SK-N-SH (cell line): Measurements from ENCODE around the gene ANKRD65. TPM values are rescaled to one million over a fixed set of nuclear protein-coding genes. Genes with fewer than 3 reads are reported as not detected.

ENCODE experiments used
- CTCF ChIA-PET: fragments of 300-600, 350-600 bp; formaldehyde crosslinking; extraction: SDS; loops from one replicate; lab custom pipeline; 2021; lab: Yijun Ruan, JAX
- POLR2A ChIA-PET: fragments of 350-600 bp; sonication (Branson Sonifier 250); formaldehyde crosslinking; extraction: SDS; loops from one replicate; lab custom pipeline; 2020; ENCODE audit warnings: antibody characterized with exemption, inconsistent platforms; lab: Yijun Ruan, JAX
- DNase-seq: peaks from one replicate; pipeline ENCODE4 v3.0.0; 2012
- H2AFZ ChIP-seq: fragments of 200-600 bp; sonication (generic); 2 replicates; pipeline ENCODE4 v1.8.1; 2016; ENCODE audit warnings: antibody characterized with exemption, mild to moderate bottlenecking, low read depth
- H3F3A ChIP-seq: fragments of 200-600 bp; sonication (generic); replicated peaks from 2 replicates; pipeline ENCODE3; 2016; ENCODE audit warnings: antibody characterized with exemption, mild to moderate bottlenecking; ENCODE audit not compliant: insufficient read depth
- H3K27ac ChIP-seq, 2 experiments: fragments of 200-500 bp in 1 of 2; fragments of 200-600 bp in 1 of 2; sonication (Bioruptor generic) in 1 of 2; sonication (generic), shearing (Covaris generic) in 1 of 2; 2 replicates each; pipeline versions ENCODE4 v1.5.1 to v1.6.1; 2014 to 2016; ENCODE audit warnings: low read depth in 2 of 2, inconsistent platforms in 1 of 2, low read length in 1 of 2, mild to moderate bottlenecking in 1 of 2, mixed read lengths in 1 of 2
- H3K27me3 ChIP-seq: fragments of 200-600 bp; sonication (generic), shearing (Covaris generic); 2 replicates; pipeline ENCODE4 v1.6.1; 2016; ENCODE audit warnings: mixed run types; ENCODE audit not compliant: insufficient read depth
- H3K36me3 ChIP-seq, 2 experiments: fragments of 200-500 bp in 1 of 2; fragments of 200-600 bp in 1 of 2; sonication (Bioruptor generic) in 1 of 2; sonication (generic) in 1 of 2; replicated peaks in 1 of 2; 2 replicates each; pipeline versions ENCODE3 to v1.5.1; 2014 to 2016; ENCODE audit warnings: low read length in 1 of 2, mild to moderate bottlenecking in 1 of 2; ENCODE audit not compliant: insufficient read depth in 2 of 2, control insufficient read depth in 1 of 2
- H3K4me1 ChIP-seq, 2 experiments: fragments of 200-500 bp in 1 of 2; fragments of 200-600 bp in 1 of 2; sonication (Bioruptor generic) in 1 of 2; sonication (generic), shearing (Covaris generic) in 1 of 2; 2 replicates each; pipeline versions ENCODE4 v1.5.1 to v1.6.1; 2014 to 2016; ENCODE audit warnings: low read depth in 1 of 2, low read length in 1 of 2, mixed run types in 1 of 2; ENCODE audit not compliant: insufficient read depth in 2 of 2, control insufficient read depth in 1 of 2
- H3K4me2 ChIP-seq: fragments of 200-600 bp; sonication (generic), shearing (Covaris generic); 2 replicates; pipeline ENCODE4 v1.6.1; 2017; ENCODE audit warnings: mixed run types
- H3K4me3 ChIP-seq, 2 experiments: fragments of 200-500 bp in 1 of 2; fragments of 200-600 bp in 1 of 2; sonication (Bioruptor generic) in 1 of 2; sonication (generic), shearing (Covaris generic) in 1 of 2; 2 replicates each; pipeline versions ENCODE4 v1.5.1 to v1.8.1; 2014 to 2016; ENCODE audit warnings: low read depth in 2 of 2, inconsistent platforms in 1 of 2, low read length in 1 of 2, mild to moderate bottlenecking in 1 of 2, mixed read lengths in 1 of 2, moderate library complexity in 1 of 2
- H3K79me2 ChIP-seq: fragments of 200-600 bp; sonication (generic); 2 replicates; pipeline ENCODE4 v1.8.1; 2017; ENCODE audit warnings: mild to moderate bottlenecking; ENCODE audit not compliant: insufficient read depth
- H3K9ac ChIP-seq: fragments of 200-600 bp; sonication (generic); 2 replicates; pipeline ENCODE4 v1.6.1; 2017; ENCODE audit warnings: mixed run types
- H3K9me2 ChIP-seq: fragments of 200-600 bp; sonication (generic); 2 replicates; pipeline ENCODE4 v1.6.1; 2017; ENCODE audit warnings: mixed run types
- H3K9me3 ChIP-seq: fragments of 200-600 bp; sonication (generic); 2 replicates; pipeline ENCODE4 v1.6.1; 2017; ENCODE audit warnings: mixed run types, mild to moderate bottlenecking, moderate library complexity
- H4K20me1 ChIP-seq: fragments of 200-600 bp; sonication (generic); 2 replicates; pipeline ENCODE4 v1.6.1; 2017; ENCODE audit warnings: mild to moderate bottlenecking, mixed run types; ENCODE audit not compliant: insufficient read depth
- FOSL2 ChIP-seq: IDR thresholded peaks from 2 replicates; pipeline ENCODE4 v1.4.0; 2012; ENCODE audit warnings: low read depth, mild to moderate bottlenecking, moderate library complexity, borderline replicate concordance
- MEF2A ChIP-seq: IDR thresholded peaks from 2 replicates; pipeline ENCODE4 v1.4.0; 2012; ENCODE audit warnings: low read depth, borderline replicate concordance
- MXI1 ChIP-seq: IDR thresholded peaks from 2 replicates; pipeline ENCODE4 v1.6.1; 2012; ENCODE audit warnings: mild to moderate bottlenecking, low read depth, low read length, improper control_type of control experiment
- POLR2AphosphoS5 ChIP-seq: IDR thresholded peaks from 2 replicates; pipeline ENCODE4 v1.6.1; 2012; ENCODE audit warnings: low read depth, low read length
- RAD21 ChIP-seq: IDR thresholded peaks from 2 replicates; pipeline ENCODE4 v1.6.1; 2012; ENCODE audit warnings: mild to moderate bottlenecking, low read length
- SIN3A ChIP-seq: IDR thresholded peaks from 2 replicates; pipeline ENCODE4 v1.6.1; 2012; ENCODE audit warnings: low read depth, mild to moderate bottlenecking, low read length, moderate library complexity, borderline replicate concordance
- SMC3 ChIP-seq: IDR thresholded peaks from 2 replicates; pipeline ENCODE4 v1.6.1; 2012; ENCODE audit warnings: low read depth, low read length, improper control_type of control experiment
- TAF1 ChIP-seq: IDR thresholded peaks from 2 replicates; pipeline ENCODE4 v1.6.1; 2012; ENCODE audit warnings: low read depth, mild to moderate bottlenecking, low read length, moderate library complexity, borderline replicate concordance
- WGBS: methylation state at CpG from one replicate; pipeline ENCODE4 v1.1.6; 2017; ENCODE audit warnings: low lambda C conversion rate; 5-methylcytosine and 5-hydroxymethylcytosine counted together
- polyA plus RNA-seq, 3 experiments: library from polyadenylated mRNA; depleted of rRNA; stranded (reverse); fragments of >200 nt; gene quantifications; 2 replicates each; pipeline ENCODE4 v1.2.3, GENCODE V29; 2012
- TF ChIP-seq, protein P1 (sequence below): IDR thresholded peaks from 2 replicates; pipeline ENCODE4 v1.4.0; 2012; ENCODE audit warnings: low read depth, borderline replicate concordance
- TF ChIP-seq, protein P2 (sequence below): fragments of 200-600 bp; sonication (generic); IDR thresholded peaks from 2 replicates; pipeline ENCODE4 v1.6.1; 2017; ENCODE audit warnings: antibody characterized with exemption, mild to moderate bottlenecking, moderate library complexity
- TF ChIP-seq, protein P3 (sequence below): fragments of 150-350 bp; IDR thresholded peaks from 2 replicates; pipeline ENCODE4 v1.6.1; 2016; ENCODE audit warnings: mild to moderate bottlenecking, low read depth, low read length
- TF ChIP-seq, protein P4 (sequence below): IDR thresholded peaks from 2 replicates; pipeline ENCODE4 v1.6.1; 2012; ENCODE audit warnings: mild to moderate bottlenecking, low read depth, low read length, moderate library complexity

ANKRD65 gene
- polyA plus RNA-seq, 1 of the 3 experiments (the other 2 are of a cell fraction), result 0.07 TPM

DNA sequence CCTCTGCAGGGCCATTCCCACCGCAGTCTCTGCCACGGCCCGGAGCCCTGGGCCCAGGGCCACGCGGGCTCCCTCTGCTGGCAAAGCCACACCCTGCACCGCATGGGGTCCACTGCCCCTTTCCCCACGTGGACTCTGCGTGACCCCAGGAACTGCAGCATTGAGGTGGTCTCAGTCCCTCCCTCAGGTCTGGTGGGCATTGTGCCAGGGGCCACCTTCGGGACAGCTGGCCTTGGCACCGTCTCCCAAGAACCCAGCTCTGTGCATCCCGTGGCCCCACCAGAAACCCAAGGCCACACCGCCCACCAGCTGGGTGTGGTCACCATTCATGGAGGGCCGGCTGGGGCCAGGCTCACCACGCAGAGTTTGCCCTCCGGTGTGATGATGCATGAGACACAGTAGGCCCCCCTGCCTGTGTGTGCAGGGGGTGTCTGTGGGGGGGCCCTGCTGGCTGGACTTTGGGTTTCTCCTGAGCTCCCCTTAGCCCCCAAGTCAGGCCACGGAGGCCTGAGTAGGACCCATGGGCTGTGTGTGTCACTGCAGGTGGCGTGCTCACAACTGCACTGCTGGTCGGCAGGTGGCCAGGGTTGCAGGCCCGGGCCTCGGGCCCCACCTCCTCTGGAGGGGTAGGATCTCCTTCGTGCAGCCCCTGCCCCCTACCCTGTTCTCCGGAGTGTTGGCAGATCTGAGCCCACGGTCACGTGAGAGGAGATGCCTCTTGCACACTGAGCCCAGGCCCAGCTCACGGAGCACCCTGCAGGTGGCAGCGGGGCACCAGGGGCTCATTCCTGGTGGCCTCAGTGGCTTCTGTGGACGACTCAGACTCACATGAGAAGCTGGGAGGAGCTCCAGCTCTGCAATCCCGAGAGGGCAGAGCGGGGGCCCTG, 20.2 kb upstream of the ANKRD65 start:
- H3K36me3 ChIP-seq, result no peaks in the 10 kb centered on the region
- no peaks in the 10 kb centered on the region for H3K27me3 ChIP-seq
- ChIA-PET POLR2A (no interaction called here), CTCF (interaction anchor here (0.6 to 2.6 kb wide), 9 partner anchors 10 to 66 kb away, joined by 3 to 8 read pairs (median 3); partner anchors contain the start of genes AURKAIP1 and MRPL20)
- H3K79me2 ChIP-seq, result no peaks in the 10 kb centered on the region
- no peaks in the 10 kb centered on the region for H3K9me3 ChIP-seq
- no peak overlapping the region for H3K27ac ChIP-seq
- peak; percentile 86 for DNase-seq
- no peaks in the 10 kb centered on the region for H3K9me2 ChIP-seq
- no peak overlapping the region for H3K4me2 ChIP-seq
- no peak for TF ChIP-seq MEF2A
- TF ChIP-seq, protein P1, sequence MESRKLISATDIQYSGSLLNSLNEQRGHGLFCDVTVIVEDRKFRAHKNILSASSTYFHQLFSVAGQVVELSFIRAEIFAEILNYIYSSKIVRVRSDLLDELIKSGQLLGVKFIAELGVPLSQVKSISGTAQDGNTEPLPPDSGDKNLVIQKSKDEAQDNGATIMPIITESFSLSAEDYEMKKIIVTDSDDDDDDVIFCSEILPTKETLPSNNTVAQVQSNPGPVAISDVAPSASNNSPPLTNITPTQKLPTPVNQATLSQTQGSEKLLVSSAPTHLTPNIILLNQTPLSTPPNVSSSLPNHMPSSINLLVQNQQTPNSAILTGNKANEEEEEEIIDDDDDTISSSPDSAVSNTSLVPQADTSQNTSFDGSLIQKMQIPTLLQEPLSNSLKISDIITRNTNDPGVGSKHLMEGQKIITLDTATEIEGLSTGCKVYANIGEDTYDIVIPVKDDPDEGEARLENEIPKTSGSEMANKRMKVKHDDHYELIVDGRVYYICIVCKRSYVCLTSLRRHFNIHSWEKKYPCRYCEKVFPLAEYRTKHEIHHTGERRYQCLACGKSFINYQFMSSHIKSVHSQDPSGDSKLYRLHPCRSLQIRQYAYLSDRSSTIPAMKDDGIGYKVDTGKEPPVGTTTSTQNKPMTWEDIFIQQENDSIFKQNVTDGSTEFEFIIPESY, result no peak
- TF ChIP-seq, protein P2, sequence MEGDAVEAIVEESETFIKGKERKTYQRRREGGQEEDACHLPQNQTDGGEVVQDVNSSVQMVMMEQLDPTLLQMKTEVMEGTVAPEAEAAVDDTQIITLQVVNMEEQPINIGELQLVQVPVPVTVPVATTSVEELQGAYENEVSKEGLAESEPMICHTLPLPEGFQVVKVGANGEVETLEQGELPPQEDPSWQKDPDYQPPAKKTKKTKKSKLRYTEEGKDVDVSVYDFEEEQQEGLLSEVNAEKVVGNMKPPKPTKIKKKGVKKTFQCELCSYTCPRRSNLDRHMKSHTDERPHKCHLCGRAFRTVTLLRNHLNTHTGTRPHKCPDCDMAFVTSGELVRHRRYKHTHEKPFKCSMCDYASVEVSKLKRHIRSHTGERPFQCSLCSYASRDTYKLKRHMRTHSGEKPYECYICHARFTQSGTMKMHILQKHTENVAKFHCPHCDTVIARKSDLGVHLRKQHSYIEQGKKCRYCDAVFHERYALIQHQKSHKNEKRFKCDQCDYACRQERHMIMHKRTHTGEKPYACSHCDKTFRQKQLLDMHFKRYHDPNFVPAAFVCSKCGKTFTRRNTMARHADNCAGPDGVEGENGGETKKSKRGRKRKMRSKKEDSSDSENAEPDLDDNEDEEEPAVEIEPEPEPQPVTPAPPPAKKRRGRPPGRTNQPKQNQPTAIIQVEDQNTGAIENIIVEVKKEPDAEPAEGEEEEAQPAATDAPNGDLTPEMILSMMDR, result peak; percentile 50
- TF ChIP-seq MXI1, result no peak
- peak; percentile 25; the same call in 1 of the 2 replicates for TF ChIP-seq SMC3
- TF ChIP-seq POLR2AphosphoS5, result no peak
- no peak for TF ChIP-seq TAF1
- no peak for TF ChIP-seq FOSL2
- TF ChIP-seq SIN3A, result no peak
- TF ChIP-seq, protein P3, sequence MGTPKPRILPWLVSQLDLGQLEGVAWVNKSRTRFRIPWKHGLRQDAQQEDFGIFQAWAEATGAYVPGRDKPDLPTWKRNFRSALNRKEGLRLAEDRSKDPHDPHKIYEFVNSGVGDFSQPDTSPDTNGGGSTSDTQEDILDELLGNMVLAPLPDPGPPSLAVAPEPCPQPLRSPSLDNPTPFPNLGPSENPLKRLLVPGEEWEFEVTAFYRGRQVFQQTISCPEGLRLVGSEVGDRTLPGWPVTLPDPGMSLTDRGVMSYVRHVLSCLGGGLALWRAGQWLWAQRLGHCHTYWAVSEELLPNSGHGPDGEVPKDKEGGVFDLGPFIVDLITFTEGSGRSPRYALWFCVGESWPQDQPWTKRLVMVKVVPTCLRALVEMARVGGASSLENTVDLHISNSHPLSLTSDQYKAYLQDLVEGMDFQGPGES, result no peak
- TF ChIP-seq, protein P4, sequence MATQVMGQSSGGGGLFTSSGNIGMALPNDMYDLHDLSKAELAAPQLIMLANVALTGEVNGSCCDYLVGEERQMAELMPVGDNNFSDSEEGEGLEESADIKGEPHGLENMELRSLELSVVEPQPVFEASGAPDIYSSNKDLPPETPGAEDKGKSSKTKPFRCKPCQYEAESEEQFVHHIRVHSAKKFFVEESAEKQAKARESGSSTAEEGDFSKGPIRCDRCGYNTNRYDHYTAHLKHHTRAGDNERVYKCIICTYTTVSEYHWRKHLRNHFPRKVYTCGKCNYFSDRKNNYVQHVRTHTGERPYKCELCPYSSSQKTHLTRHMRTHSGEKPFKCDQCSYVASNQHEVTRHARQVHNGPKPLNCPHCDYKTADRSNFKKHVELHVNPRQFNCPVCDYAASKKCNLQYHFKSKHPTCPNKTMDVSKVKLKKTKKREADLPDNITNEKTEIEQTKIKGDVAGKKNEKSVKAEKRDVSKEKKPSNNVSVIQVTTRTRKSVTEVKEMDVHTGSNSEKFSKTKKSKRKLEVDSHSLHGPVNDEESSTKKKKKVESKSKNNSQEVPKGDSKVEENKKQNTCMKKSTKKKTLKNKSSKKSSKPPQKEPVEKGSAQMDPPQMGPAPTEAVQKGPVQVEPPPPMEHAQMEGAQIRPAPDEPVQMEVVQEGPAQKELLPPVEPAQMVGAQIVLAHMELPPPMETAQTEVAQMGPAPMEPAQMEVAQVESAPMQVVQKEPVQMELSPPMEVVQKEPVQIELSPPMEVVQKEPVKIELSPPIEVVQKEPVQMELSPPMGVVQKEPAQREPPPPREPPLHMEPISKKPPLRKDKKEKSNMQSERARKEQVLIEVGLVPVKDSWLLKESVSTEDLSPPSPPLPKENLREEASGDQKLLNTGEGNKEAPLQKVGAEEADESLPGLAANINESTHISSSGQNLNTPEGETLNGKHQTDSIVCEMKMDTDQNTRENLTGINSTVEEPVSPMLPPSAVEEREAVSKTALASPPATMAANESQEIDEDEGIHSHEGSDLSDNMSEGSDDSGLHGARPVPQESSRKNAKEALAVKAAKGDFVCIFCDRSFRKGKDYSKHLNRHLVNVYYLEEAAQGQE, result no peak
- peak; percentile 42 for TF ChIP-seq RAD21
- WGBS, result no CpG with 5 or more reads among the region's 29 CpGs
- H3K4me3 ChIP-seq, result no peak overlapping the region
- H3K4me1 ChIP-seq, result peaks cover 0 to 3% of the 10 kb centered on the region in 2 experiments; a peak in 1 of 4 replicates
- no peaks in the 10 kb centered on the region for H4K20me1 ChIP-seq
- no peak overlapping the region for H2AFZ ChIP-seq
- H3F3A ChIP-seq, result no peaks in the 10 kb centered on the region
- H3K9ac ChIP-seq, result no peak overlapping the region
